Occipital lobe (tissue), 3 donors: ENCODE data around the gene ZNF230. TPM values are rescaled to one million over a fixed set of nuclear protein-coding genes. Genes with fewer than 3 reads are reported as not detected.

Experiments used
- DNase-seq: peaks from one replicate; lab custom pipeline; 2025; lab: John Stamatoyannopoulos, UW
- small RNA-seq: library from RNA; depleted of rRNA; stranded (forward); fragments of <200 nt; gene quantifications from one replicate; pipeline ENCODE3, GENCODE V24; 2014
- total RNA-seq: library from RNA; depleted of rRNA; stranded (reverse); fragments of >200 nt; gene quantifications from one replicate; pipeline ENCODE4 v1.2.3, GENCODE V29; 2014

ZNF230 gene
- total RNA-seq, 1 donor from 2014 or later = 10.3 TPM

DNA sequence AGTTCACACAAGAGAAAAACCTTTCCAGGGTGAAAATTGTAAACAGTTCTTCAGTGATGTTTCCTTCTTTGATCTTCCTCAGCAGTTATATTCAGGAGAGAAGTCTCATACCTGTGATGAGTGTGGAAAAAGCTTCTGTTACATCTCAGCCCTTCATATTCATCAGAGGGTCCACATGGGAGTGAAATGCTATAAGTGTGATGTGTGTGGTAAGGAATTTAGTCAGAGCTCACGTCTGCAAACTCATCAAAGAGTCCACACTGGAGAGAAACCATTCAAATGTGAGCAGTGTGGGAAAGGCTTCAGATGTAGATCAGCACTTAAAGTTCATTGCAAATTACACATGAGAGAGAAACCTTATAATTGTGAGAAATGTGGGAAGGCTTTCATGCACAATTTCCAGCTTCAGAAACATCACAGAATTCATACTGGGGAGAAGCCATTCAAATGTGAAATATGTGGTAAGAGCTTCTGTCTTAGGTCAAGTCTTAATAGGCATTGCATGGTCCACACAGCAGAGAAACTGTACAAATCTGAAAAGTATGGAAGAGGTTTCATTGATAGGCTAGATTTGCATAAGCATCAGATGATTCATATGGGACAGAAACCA is 29.3 kb downstream of the ZNF230 start:
- no peak for DNase-seq

DNA sequence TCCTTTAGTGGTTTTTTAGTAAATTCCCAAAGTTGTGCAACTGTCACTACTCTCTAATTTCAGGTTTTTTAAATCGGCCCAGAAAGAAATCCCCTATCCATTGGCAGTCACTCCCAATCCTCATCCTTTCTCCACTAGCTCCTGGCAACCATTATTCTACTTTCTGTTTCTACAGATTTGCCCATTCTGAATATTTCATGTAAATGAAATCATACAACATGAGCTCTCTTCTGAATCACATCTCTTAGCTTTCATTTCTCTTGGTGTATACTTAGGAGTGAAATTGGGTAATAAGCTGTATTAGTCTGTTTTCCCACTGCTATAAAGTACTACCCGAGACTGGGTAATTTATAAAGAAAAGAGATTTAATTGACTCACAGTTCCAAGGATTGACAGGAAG is 39.4 kb downstream of the ZNF230 start:
- no peak for DNase-seq

DNA sequence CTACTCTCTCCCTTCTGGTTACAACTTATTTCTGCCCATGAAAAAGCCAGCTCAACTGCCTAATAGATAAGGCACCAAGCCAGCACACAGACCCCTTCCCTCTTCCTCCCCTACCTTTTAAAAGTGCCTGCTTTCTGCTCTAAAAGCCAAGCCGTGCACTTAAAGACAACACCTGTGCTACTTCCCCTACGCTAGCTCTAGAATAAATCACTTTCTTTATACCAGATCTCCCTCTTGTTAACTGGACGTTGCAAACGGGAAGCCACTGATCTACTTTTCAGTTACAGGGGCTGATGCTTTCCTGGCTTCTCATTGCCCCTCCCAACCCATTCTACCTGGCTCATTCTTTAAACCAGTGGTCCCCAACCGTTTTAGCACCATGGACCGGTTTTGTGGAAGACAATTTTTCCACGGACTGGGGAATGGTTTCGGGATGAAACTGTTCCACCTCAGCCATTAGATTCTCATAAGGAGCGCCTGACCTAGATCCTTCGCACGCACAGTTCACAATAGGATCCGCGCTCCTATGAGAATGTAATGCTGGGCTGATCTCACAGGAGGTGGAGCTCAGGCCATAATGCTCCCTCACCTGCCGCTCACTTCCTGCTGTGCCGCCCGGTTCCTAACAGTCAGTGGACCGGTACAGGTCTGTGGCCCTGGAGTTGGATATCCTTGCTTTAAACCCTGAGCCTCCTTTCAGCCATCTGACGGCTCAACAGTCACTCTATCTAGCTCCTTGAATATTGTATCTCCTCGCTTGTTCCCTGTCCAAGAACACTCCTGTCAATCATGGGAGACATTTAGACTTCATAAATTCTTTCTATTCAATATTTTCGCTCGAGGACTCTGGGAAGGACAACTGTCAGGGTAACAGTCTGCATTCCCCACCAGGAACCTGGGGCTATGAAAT is 48.2 kb downstream of the ZNF230 start:
- peak; percentile 6 for DNase-seq

DNA sequence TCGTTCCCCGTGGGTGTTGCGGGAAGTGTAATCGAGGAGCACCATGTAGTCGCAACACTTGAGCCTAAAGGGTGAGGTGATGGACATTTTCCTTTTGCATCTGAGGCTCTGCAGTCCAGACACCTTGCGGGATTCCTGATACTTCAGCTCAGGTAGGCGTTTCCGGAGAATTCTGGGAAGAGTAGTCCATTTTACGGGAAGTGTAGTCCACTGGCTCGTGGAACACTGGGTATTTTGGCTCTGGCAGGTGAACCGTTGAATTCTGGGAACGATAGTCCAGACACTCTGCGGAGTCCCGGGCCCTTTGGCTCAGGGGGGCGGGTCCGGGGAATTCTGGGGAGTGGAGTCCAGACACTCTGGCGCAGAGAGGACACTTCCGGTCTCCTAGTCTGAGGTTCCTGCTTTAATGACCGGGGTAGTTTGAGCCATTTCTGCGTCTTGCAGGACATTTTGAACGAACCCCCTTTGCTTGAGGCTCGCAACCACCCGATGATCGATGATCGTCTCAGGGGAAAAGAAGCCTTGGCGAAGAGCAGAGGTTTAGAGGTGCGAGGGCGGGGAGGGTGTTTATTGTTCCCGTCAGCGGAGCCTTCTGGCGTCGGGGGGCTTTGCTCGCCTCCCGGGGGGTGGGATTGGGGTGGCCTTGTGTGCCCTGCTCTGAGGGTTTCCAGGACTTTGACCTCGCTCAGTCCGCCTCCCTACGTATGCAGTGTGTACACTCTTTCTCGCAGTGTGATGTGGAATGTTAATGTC is 49.1 kb downstream of the ZNF230 start, which contains the start of gene ZNF223:
ZNF223 (plus strand) TSS at position 387 of the 753 bp plus-strand sequence. CDS start 3,141 bp downstream, outside the sequence.
- peak; percentile 97 for DNase-seq

DNA sequence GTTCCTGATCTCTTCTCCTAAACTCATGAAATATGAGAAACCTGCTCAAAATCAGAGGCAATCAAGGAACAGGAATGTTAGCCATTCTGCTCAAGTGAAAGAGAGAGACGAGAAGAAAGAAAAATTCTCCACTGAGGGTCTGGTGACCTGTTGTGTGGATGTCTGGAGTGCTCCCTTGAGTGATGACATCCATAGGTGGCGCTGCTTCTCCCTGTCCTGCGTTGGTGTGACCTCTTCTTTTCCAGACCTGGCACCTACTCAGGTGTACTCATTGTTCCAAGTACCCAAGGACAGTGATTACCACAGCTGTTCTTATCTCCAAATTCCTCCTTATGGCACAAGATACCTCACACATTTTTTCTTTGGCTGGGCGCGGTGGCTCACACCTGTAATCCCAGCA is 53.1 kb downstream of the ZNF230 start:
- no peak for DNase-seq

DNA sequence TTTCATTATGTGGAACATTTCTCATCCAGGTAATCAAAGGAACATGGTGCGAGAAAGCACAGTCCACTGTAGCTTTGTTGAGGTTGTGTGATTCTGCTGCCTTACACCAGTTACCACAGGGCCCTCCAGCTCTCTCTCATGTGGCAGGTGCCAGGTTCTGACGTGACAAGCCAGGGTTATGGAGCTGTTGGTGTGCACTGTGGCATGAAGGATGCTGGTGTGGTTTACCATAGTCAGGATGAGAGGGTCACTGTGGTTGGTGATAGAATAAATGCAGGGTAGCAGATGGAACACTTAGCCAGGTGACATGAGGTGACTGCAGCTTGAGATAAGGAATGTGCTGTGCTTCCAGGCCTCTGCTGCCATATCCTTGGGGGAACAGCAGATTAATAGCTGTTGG is 56.5 kb downstream of the ZNF230 start:
- DNase-seq = no peak

GRCh38 chr19:44061038-44061437 is 58.3 kb downstream of the ZNF230 start:
- no peak for DNase-seq

Small RNAs within 50 kb of the gene (small RNA-seq; reads per million reads assigned to genes)
- not detected for gene AC006213.5

Other genes starting within 250 kb of the ZNF230 start
- gene SMG9, start 248.0 kb upstream of the ZNF230 start, total RNA-seq = 6.4 TPM
- gene KCNN4, start 222.0 kb upstream of the ZNF230 start, total RNA-seq = 0.16 TPM
- gene LYPD5, start 200.5 kb upstream of the ZNF230 start, total RNA-seq = 1.6 TPM
- gene ZNF283, start 175.6 kb upstream of the ZNF230 start, total RNA-seq = 44.8 TPM
- 3.6 TPM for gene ZNF404, start 119.0 kb upstream of the ZNF230 start, total RNA-seq
- gene ZNF45, start 67.7 kb upstream of the ZNF230 start, total RNA-seq = 30.1 TPM
- 24.6 TPM for gene ZNF221, start 51.7 kb upstream of the ZNF230 start, total RNA-seq
- 13.9 TPM for gene ZNF155, start 18.8 kb upstream of the ZNF230 start, total RNA-seq
- gene ZNF222, start 22.4 kb downstream of the ZNF230 start, total RNA-seq = 12.3 TPM
- gene ZNF223, start 49.1 kb downstream of the ZNF230 start, total RNA-seq = 14.8 TPM
- gene ZNF284, start 69.2 kb downstream of the ZNF230 start, total RNA-seq = 8.3 TPM
- gene ZNF224, start 91.4 kb downstream of the ZNF230 start, total RNA-seq = 57.9 TPM
- 13.1 TPM for gene ZNF225, start 110.4 kb downstream of the ZNF230 start, total RNA-seq
- 25.9 TPM for gene ZNF234, start 138.6 kb downstream of the ZNF230 start, total RNA-seq
- gene ZNF226, start 162.1 kb downstream of the ZNF230 start, total RNA-seq = 53.0 TPM
- gene ZNF227, start 209.6 kb downstream of the ZNF230 start, total RNA-seq = 45.5 TPM